BE2C (cell line): ENCODE results near the gene NRG2.

Experiments used
- DNase-seq: peaks from one replicate; pipeline ENCODE4 v3.0.0-alpha.2; 2020
- H3K27me3 ChIP-seq: fragments of 250-450 bp; sonication (Bioruptor Pico); 2 replicates; pipeline ENCODE4 v1.5.1; 2020; ENCODE audit warnings: mild to moderate bottlenecking
- H3K36me3 ChIP-seq: fragments of 250-450 bp; sonication (Bioruptor Pico); 2 replicates; pipeline ENCODE4 v1.5.1; 2020; ENCODE audit warnings: mild to moderate bottlenecking
- H3K4me1 ChIP-seq: fragments of 250-450 bp; sonication (Bioruptor Pico); 2 replicates; pipeline ENCODE4 v1.5.1; 2020
- H3K4me3 ChIP-seq: 2 replicates; pipeline ENCODE4 v1.5.1; 2011; ENCODE audit warnings: low read depth, low read length
- H3K9me3 ChIP-seq: fragments of 250-450 bp; sonication (Bioruptor Pico); 2 replicates; pipeline ENCODE4 v1.5.1; 2020
- CTCF ChIP-seq: IDR thresholded peaks from 2 replicates; pipeline ENCODE4 v1.5.1; 2012; ENCODE audit warnings: mild to moderate bottlenecking, low read depth, low read length

Gene NRG2

GRCh38 chr5:139994234-139994633, 48.9 kb downstream of the NRG2 start:
- TF ChIP-seq CTCF = no peak
- no peaks in the 10 kb centered on the region for H3K9me3 ChIP-seq
- no peak overlapping the region for H3K4me3 ChIP-seq
- no peaks in the 10 kb centered on the region for H3K27me3 ChIP-seq
- H3K4me1 ChIP-seq = peaks cover 6% of the 10 kb centered on the region
- H3K36me3 ChIP-seq = no peaks in the 10 kb centered on the region
- no peak for DNase-seq

- peaks cover 36% of the 10 kb centered on the region for H3K4me1 ChIP-seq
- no peak for DNase-seq
- H3K27me3 ChIP-seq = no peaks in the 10 kb centered on the region
- H3K9me3 ChIP-seq = no peaks in the 10 kb centered on the region
- H3K36me3 ChIP-seq = no peaks in the 10 kb centered on the region
- TF ChIP-seq CTCF = no peak
- H3K4me3 ChIP-seq = no peak overlapping the region
These were observed 57.4 kb downstream of the NRG2 start for GRCh38 chr5:139985733-139986132.

- no peaks in the 10 kb centered on the region for H3K36me3 ChIP-seq
- no peaks in the 10 kb centered on the region for H3K27me3 ChIP-seq
- H3K4me1 ChIP-seq = peaks cover 38% of the 10 kb centered on the region
- TF ChIP-seq CTCF = no peak
- no peak overlapping the region for H3K4me3 ChIP-seq
- no peaks in the 10 kb centered on the region for H3K9me3 ChIP-seq
- no peak for DNase-seq
These were observed 57.8 kb downstream of the NRG2 start for GRCh38 chr5:139985290-139985689.

- Histone ChIP-seq H3K27me3 (no peaks in the 10 kb centered on the region), H3K9me3 (no peaks in the 10 kb centered on the region), H3K4me3 (no peak overlapping the region), H3K36me3 (no peaks in the 10 kb centered on the region), H3K4me1 (peaks cover 38% of the 10 kb centered on the region)
- no peak for DNase-seq
- no peak for TF ChIP-seq CTCF
These were observed 58.3 kb downstream of the NRG2 start for GRCh38 chr5:139984816-139985215.

GRCh38 chr5:139982975-139983240, 60.2 kb downstream of the NRG2 start:
- Histone ChIP-seq H3K9me3 (no peaks in the 10 kb centered on the region), H3K27me3 (no peaks in the 10 kb centered on the region), H3K36me3 (no peaks in the 10 kb centered on the region), H3K4me3 (no peak overlapping the region), H3K4me1 (peaks cover 38% of the 10 kb centered on the region)
- no peak for DNase-seq
- no peak for TF ChIP-seq CTCF

GRCh38 chr5:139982157-139982974, 60.7 kb downstream of the NRG2 start:
- peaks cover 38% of the 10 kb centered on the region for H3K4me1 ChIP-seq
- no peaks in the 10 kb centered on the region for H3K36me3 ChIP-seq
- no peaks in the 10 kb centered on the region for H3K27me3 ChIP-seq
- peak; percentile 75 for DNase-seq
- H3K9me3 ChIP-seq = no peaks in the 10 kb centered on the region
- no peak for TF ChIP-seq CTCF
- peak overlapping the region; percentile 22 for H3K4me3 ChIP-seq
